Caco-2 (cell line): ENCODE measurements around the gene SNAP29. TPM values are rescaled to one million over a fixed set of nuclear protein-coding genes. Genes with fewer than 3 reads are reported as not detected.
A peak's percentile ranks its signal among the peaks of the same experiment; 100 is the strongest.

Source experiments
- BruUV-seq: library from RNA; stranded (reverse); fragments of 400-500 nt; replicated peaks from 2 replicates; lab custom pipeline; 2021; lab: Mats Ljungman, UMichigan
- CTCF ChIA-PET: fragments of 300-600 bp; sonication (Branson Sonifier 250); formaldehyde crosslinking; loops from one replicate; lab custom pipeline; 2022; ENCODE audit warnings: antibody characterized with exemption; lab: Charles Lee
- POLR2A ChIA-PET: fragments of 300-600 bp; sonication (Branson Sonifier 250); formaldehyde crosslinking; loops from one replicate; lab custom pipeline; 2022; ENCODE audit warnings: antibody characterized with exemption; lab: Charles Lee
- DNase-seq, 2 experiments: peaks; one replicate each; pipeline versions ENCODE4 v3.0.0 to v3.0.0-alpha.2; 2020 to 2022
- H3K27me3 ChIP-seq: replicated peaks from 2 replicates; pipeline ENCODE4 v1.6.0; 2011; ENCODE audit warnings: low read length; ENCODE audit not compliant: control insufficient read depth, insufficient read depth
- H3K36me3 ChIP-seq: 2 replicates; pipeline ENCODE4 v1.5.1; 2011; ENCODE audit warnings: low read length; ENCODE audit not compliant: control insufficient read depth, insufficient read depth
- H3K4me1 ChIP-seq: fragments of 250-450 bp; sonication (Bioruptor Pico); 2 replicates; pipeline ENCODE4 v1.5.1; 2020; ENCODE audit warnings: mild to moderate bottlenecking
- H3K4me3 ChIP-seq: 2 replicates; pipeline ENCODE4 v1.5.1; 2011; ENCODE audit warnings: low read depth, mild to moderate bottlenecking, control low read depth, low read length
- H3K9me3 ChIP-seq: fragments of 250-450 bp; sonication (Bioruptor Pico); 2 replicates; pipeline ENCODE4 v1.5.1; 2020; ENCODE audit warnings: mild to moderate bottlenecking, moderate library complexity
- H3K27ac Mint-ChIP-seq: one replicate; pipeline ENCODE4 v1.8.0; 2022; ENCODE audit warnings: mixed read lengths; ENCODE audit not compliant: unreplicated experiment
- H3K27me3 Mint-ChIP-seq: one replicate; pipeline ENCODE4 v1.8.0; 2022; ENCODE audit warnings: mixed read lengths; ENCODE audit not compliant: insufficient read depth, unreplicated experiment
- H3K36me3 Mint-ChIP-seq: one replicate; pipeline ENCODE4 v1.8.0; 2022; ENCODE audit warnings: mild to moderate bottlenecking, mixed read lengths; ENCODE audit not compliant: insufficient read depth, unreplicated experiment
- H3K4me1 Mint-ChIP-seq: one replicate; pipeline ENCODE4 v1.8.0; 2022; ENCODE audit warnings: low read depth, mixed read lengths; ENCODE audit not compliant: unreplicated experiment
- H3K4me3 Mint-ChIP-seq: one replicate; pipeline ENCODE4 v1.8.0; 2022; ENCODE audit warnings: mild to moderate bottlenecking, moderate library complexity, mixed read lengths; ENCODE audit not compliant: unreplicated experiment
- H3K9me3 Mint-ChIP-seq: one replicate; pipeline ENCODE4 v1.8.0; 2022; ENCODE audit warnings: mixed read lengths; ENCODE audit not compliant: unreplicated experiment
- CTCF ChIP-seq, 2 experiments: fragments of 200-600 bp in 1 of 2; IDR thresholded peaks; 1 replicate in 1 of 2; 2 replicates in 1 of 2; pipeline versions ENCODE4 v1.5.1 to v1.8.0; 2011 to 2022; ENCODE audit warnings: antibody characterized with exemption in 1 of 2, control low read depth in 1 of 2, inconsistent platforms in 1 of 2, low read depth in 1 of 2, low read length in 1 of 2, mild to moderate bottlenecking in 1 of 2, moderate library complexity in 1 of 2; ENCODE audit not compliant: insufficient read depth in 1 of 2, severe bottlenecking in 1 of 2, unreplicated experiment in 1 of 2
- intact Hi-C: fragments of 100-400 bp; cut with micrococcal nuclease; formaldehyde crosslinking; loops from one replicate; pipeline ENCODE4 v1.10.0; 2022; ENCODE audit not compliant: unreplicated experiment
- total RNA-seq: library from RNA; stranded (reverse); gene quantifications from 2 replicates; pipeline ENCODE4 v1.2.3, GENCODE V29; 2022

Gene SNAP29
- total RNA-seq, 1 experiment from 2014 or later: 26.2 TPM

GRCh38 chr22:20868025-20868962 lies 9.5 kb downstream of the SNAP29 start:
- CTCF ChIA-PET: interaction anchor here (0.5 to 3.9 kb wide), 3 partner anchors 17 to 104 kb away, joined by 5 to 22 read pairs (median 8); no protein-coding TSS in a partner anchor
- Mint-ChIP-seq H3K4me3 (no peak overlapping the region), H3K27me3 (no peaks in the 10 kb centered on the region), H3K9me3 (no peaks in the 10 kb centered on the region), H3K4me1 (peaks cover 23% of the 10 kb centered on the region), H3K27ac (peak overlapping the region; percentile 69), H3K36me3 (peaks cover 25% of the 10 kb centered on the region)
- BruUV-seq: no TSS peak
- no peak for DNase-seq
- intact Hi-C loops: no loop called here
- Histone ChIP-seq H3K36me3 (no peaks in the 10 kb centered on the region; the same call in 1 of the 2 replicates), H3K27me3 (no peaks in the 10 kb centered on the region), H3K4me3 (no peak overlapping the region), H3K9me3 (no peaks in the 10 kb centered on the region), H3K4me1 (peaks cover 29% of the 10 kb centered on the region)
- TF ChIP-seq CTCF (IDR thresholded peaks at IDR 0.05; ENCODE audit: insufficient read depth in 1 of 2, low read depth in 1 of 2, low read length in 1 of 2, severe bottlenecking in 1 of 2, unreplicated experiment in 1 of 2): no peak
- POLR2A ChIA-PET: interaction anchor here (0.5 to 0.6 kb wide), 2 partner anchors 12 to 373 kb away, joined by 4 read pairs; partner anchors contain the start of gene KLHL22

GRCh38 chr22:20869234-20869633 lies 10.4 kb downstream of the SNAP29 start:
- Histone ChIP-seq H3K4me1 (peaks cover 29% of the 10 kb centered on the region), H3K27me3 (no peaks in the 10 kb centered on the region), H3K9me3 (no peaks in the 10 kb centered on the region), H3K4me3 (no peak overlapping the region), H3K36me3 (no peaks in the 10 kb centered on the region; the same call in 1 of the 2 replicates)
- Mint-ChIP-seq H3K4me1 (peaks cover 23% of the 10 kb centered on the region), H3K27ac (no peak overlapping the region), H3K36me3 (peaks cover 28% of the 10 kb centered on the region), H3K9me3 (no peaks in the 10 kb centered on the region), H3K27me3 (no peaks in the 10 kb centered on the region), H3K4me3 (no peak overlapping the region)
- no peak for DNase-seq
- ChIA-PET POLR2A (interaction anchor here (0.5 kb wide), 1 partner anchor 374 kb away, joined by 4 read pairs; the partner anchor contains the start of gene KLHL22), CTCF (interaction anchor here (0.5 kb wide), 1 partner anchor 103 kb away, joined by 5 read pairs; no protein-coding TSS in a partner anchor)
- no peak for TF ChIP-seq CTCF (IDR thresholded peaks at IDR 0.05; ENCODE audit: insufficient read depth in 1 of 2, low read depth in 1 of 2, low read length in 1 of 2, severe bottlenecking in 1 of 2, unreplicated experiment in 1 of 2)
- intact Hi-C loops: no loop called here
- no TSS peak for BruUV-seq

GRCh38 chr22:20873214-20873613 lies 14.4 kb downstream of the SNAP29 start:
- no peaks in the 10 kb centered on the region for H3K27me3 Mint-ChIP-seq
- H3K4me1 Mint-ChIP-seq: no peaks in the 10 kb centered on the region
- no peak overlapping the region for H3K4me3 Mint-ChIP-seq
- Histone ChIP-seq H3K36me3 (no peaks in the 10 kb centered on the region), H3K9me3 (no peaks in the 10 kb centered on the region), H3K4me3 (no peak overlapping the region), H3K4me1 (no peaks in the 10 kb centered on the region), H3K27me3 (no peaks in the 10 kb centered on the region)
- H3K36me3 Mint-ChIP-seq: peaks cover 32% of the 10 kb centered on the region
- CTCF ChIA-PET: no interaction called here
- intact Hi-C loops: no loop called here
- TF ChIP-seq CTCF (IDR thresholded peaks at IDR 0.05; ENCODE audit: insufficient read depth in 1 of 2, low read depth in 1 of 2, low read length in 1 of 2, severe bottlenecking in 1 of 2, unreplicated experiment in 1 of 2): no peak
- DNase-seq: no peak
- H3K27ac Mint-ChIP-seq: no peak overlapping the region
- POLR2A ChIA-PET: no interaction called here
- no TSS peak for BruUV-seq
- no peaks in the 10 kb centered on the region for H3K9me3 Mint-ChIP-seq
